Measurements from ENCODE around the gene ATXN2L.

Gene ATXN2L

GRCh38 chr16:28876973-28877654 is 54.3 kb downstream of the ATXN2L start (continued):
- TF ChIP-seq, protein P1, sequence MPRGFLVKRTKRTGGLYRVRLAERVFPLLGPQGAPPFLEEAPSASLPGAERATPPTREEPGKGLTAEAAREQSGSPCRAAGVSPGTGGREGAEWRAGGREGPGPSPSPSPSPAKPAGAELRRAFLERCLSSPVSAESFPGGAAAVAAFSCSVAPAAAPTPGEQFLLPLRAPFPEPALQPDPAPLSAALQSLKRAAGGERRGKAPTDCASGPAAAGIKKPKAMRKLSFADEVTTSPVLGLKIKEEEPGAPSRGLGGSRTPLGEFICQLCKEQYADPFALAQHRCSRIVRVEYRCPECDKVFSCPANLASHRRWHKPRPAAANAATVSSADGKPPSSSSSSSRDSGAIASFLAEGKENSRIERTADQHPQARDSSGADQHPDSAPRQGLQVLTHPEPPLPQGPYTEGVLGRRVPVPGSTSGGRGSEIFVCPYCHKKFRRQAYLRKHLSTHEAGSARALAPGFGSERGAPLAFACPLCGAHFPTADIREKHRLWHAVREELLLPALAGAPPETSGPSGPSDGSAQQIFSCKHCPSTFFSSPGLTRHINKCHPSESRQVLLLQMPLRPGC (tag by site-specific recombination; IDR thresholded peaks at IDR 0.05), result no peak
- TF ChIP-seq SCRT2 (tag by site-specific recombination; IDR thresholded peaks at IDR 0.05) (peak; percentile 80), ZNF248 (tag by site-specific recombination; IDR thresholded peaks at IDR 0.05) (no peak), SP7 (tag by site-specific recombination; IDR thresholded peaks at IDR 0.05) (no peak), ZSCAN30 (tag by site-specific recombination; IDR thresholded peaks at IDR 0.05) (no peak), RBAK (tag by site-specific recombination; IDR thresholded peaks at IDR 0.05) (no peak), ZNF394 (tag by site-specific recombination; IDR thresholded peaks at IDR 0.05; ENCODE audit: borderline replicate concordance) (peak; percentile 23; the same call in 1 of the 2 replicates), HOXC10 (CRISPR knock-in tag; IDR thresholded peaks at IDR 0.05) (no peak), ZNF140 (tag by site-specific recombination; IDR thresholded peaks at IDR 0.05) (no peak), ZNF76 (tag by site-specific recombination; IDR thresholded peaks at IDR 0.05; ENCODE audit: borderline replicate concordance, low read depth) (no peak), ZNF211 (tag by site-specific recombination; IDR thresholded peaks at IDR 0.05; ENCODE audit: low read depth) (no peak), ZBTB21 (tag by site-specific recombination; IDR thresholded peaks at IDR 0.05) (no peak), ZNF660 (tag by site-specific recombination; IDR thresholded peaks at IDR 0.05) (no peak), ZNF148 (tag by site-specific recombination; IDR thresholded peaks at IDR 0.05; ENCODE audit: borderline replicate concordance) (no peak), ZIC2 (tag by site-specific recombination; IDR thresholded peaks at IDR 0.05) (peak; percentile 40; the same call in 1 of the 2 replicates), ZNF16 (tag by site-specific recombination; IDR thresholded peaks at IDR 0.05; ENCODE audit: low read depth) (no peak), SETDB1 (IDR thresholded peaks at IDR 0.05; ENCODE audit: insufficient read length, low read length) (no peak), ZNF704 (tag by site-specific recombination; IDR thresholded peaks at IDR 0.05) (no peak), ZNF239 (tag by site-specific recombination; IDR thresholded peaks at IDR 0.05) (no peak), ZNF350 (tag by site-specific recombination; IDR thresholded peaks at IDR 0.05) (no peak), ZNF132 (tag by site-specific recombination; IDR thresholded peaks at IDR 0.05; ENCODE audit: borderline replicate concordance) (no peak)

- Histone ChIP-seq H3K36me3 (ENCODE audit: control insufficient read depth in 2 of 2, insufficient read depth in 1 of 2, low read length in 2 of 2) (peaks cover 4 to 17% of the 10 kb centered on the region in 2 experiments; a peak in 2 of 3 replicates), H3K4me1 (ENCODE audit: control insufficient read depth, insufficient read depth, low read length) (peaks cover 11% of the 10 kb centered on the region), H3K9me3 (ENCODE audit: control insufficient read depth, insufficient read depth, low read depth, low read length) (no peaks in the 10 kb centered on the region), H3K4me3 (ENCODE audit: low read depth, low read length) (no peak overlapping the region), H3K27ac (ENCODE audit: extremely low read depth, low read depth, low read length) (no peak overlapping the region)
- ChIA-PET CTCF (no interaction called here), POLR2A (no interaction called here)
- TF ChIP-seq ZXDB (tag by site-specific recombination; IDR thresholded peaks at IDR 0.05) (no peak), PRDM1 (tag by site-specific recombination; IDR thresholded peaks at IDR 0.05) (no peak), KLF17 (tag by site-specific recombination; IDR thresholded peaks at IDR 0.05) (0 out of 2 replicates have a peak, but pooled peaks have one; percentile 34), ZNF510 (tag by site-specific recombination; IDR thresholded peaks at IDR 0.05; ENCODE audit: insufficient replicate concordance) (no peak)
Measured at GRCh38 chr16:28877655-28878000, 54.8 kb downstream of the ATXN2L start.
